Muscle of leg (tissue), 9 donors: ENCODE results near the gene ASCL1. TPM values are rescaled to one million over a fixed set of nuclear protein-coding genes. Genes with fewer than 3 reads are reported as not detected.

Source experiments
- polyA plus RNA-seq, 8 donors: library from polyadenylated mRNA; unstranded; fragments of 120-200 nt; gene quantifications; one replicate each; pipeline versions ENCODE4 v1.2.1 to v1.2.3, GENCODE V29; 2013; ENCODE audit warnings: inconsistent platforms in 1 of 8, low replicate concordance in 1 of 8; ENCODE audit not compliant: insufficient read length in 8 of 8, insufficient read depth in 1 of 8
- total RNA-seq: library from RNA; stranded (reverse); fragments of 120-200 nt; gene quantifications from one replicate; pipeline ENCODE4 v1.2.4, GENCODE V29; 2013

ASCL1 gene
- total and polyA plus RNA-seq, 9 donors = 0.04 to 0.28 (median 0.07) TPM; not detected in 6

Other genes starting within 250 kb of the ASCL1 start
- gene PAH, start 40.4 kb upstream of the ASCL1 start, total RNA-seq = 0.22 TPM
- 1 to 10 TPM in 3 of 8 donors, not detected in 5; 1.9 to 8.4 (median 2.9) TPM for gene PAH, start 40.4 kb upstream of the ASCL1 start, polyA plus RNA-seq